Measurements from ENCODE around the gene MTIF3. TPM values are rescaled to one million over a fixed set of nuclear protein-coding genes. Genes with fewer than 3 reads are reported as not detected.

MTIF3 gene
- total RNA-seq, 1 experiment from 2014 or later = 37.1 TPM

DNA sequence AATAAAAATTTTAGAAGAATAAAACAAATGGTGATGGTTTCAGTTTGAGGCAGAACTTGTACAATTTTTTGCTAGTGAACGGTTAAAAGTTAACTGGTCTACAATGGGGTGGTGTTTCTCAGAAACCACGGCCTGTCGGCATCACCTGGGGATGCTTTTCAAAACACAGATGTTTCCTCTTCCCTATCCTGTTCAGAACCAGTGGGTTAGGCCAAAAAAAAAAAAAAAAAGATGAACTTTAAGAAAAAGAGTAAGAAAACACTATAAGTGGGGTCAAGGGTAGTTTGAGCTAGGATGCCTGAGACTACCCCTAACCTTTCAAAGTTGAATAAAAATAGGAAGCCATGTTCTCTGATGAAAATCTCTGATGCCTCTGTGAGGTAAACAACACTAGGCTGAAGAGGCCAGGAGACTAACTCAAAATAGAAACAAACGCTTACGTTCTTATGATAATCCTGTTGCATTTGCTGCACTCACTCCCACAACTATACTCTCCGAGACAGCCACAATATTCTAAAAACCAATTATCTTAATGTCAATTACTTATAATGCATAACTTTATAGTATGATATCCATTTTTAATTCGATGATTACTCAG lies 3.3 kb downstream of the MTIF3 start:
- BruUV-seq (replicated peaks) = no TSS peak
- no peaks in the 10 kb centered on the region for H3K4me1 ChIP-seq (ENCODE audit: insufficient read depth, low read length, poor library complexity, severe bottlenecking)
- ChIA-PET CTCF (no interaction called here), POLR2A (ENCODE audit: low non-redundant PET) (no interaction called here)
- no peaks in the 10 kb centered on the region for H3K36me3 ChIP-seq (ENCODE audit: insufficient read depth, low read length, poor library complexity, severe bottlenecking)
- H3K27ac ChIP-seq (ENCODE audit: low read depth, low read length, poor library complexity, severe bottlenecking) = no peak overlapping the region
- H3K4me3 ChIP-seq (ENCODE audit: low read depth, low read length, poor library complexity, severe bottlenecking) = no peak overlapping the region
- H3K27me3 ChIP-seq (replicated peaks; ENCODE audit: insufficient read depth, low read depth, low read length, poor library complexity) = no peaks in the 10 kb centered on the region
- no peaks in the 10 kb centered on the region for H3K9me3 ChIP-seq (ENCODE audit: low read depth, low read length, poor library complexity, severe bottlenecking)
- no peak for DNase-seq (ENCODE audit: low spot score)
- intact Hi-C loops (cut with micrococcal nuclease; ENCODE audit: unreplicated experiment) = no loop called here
- TF ChIP-seq, protein P1, sequence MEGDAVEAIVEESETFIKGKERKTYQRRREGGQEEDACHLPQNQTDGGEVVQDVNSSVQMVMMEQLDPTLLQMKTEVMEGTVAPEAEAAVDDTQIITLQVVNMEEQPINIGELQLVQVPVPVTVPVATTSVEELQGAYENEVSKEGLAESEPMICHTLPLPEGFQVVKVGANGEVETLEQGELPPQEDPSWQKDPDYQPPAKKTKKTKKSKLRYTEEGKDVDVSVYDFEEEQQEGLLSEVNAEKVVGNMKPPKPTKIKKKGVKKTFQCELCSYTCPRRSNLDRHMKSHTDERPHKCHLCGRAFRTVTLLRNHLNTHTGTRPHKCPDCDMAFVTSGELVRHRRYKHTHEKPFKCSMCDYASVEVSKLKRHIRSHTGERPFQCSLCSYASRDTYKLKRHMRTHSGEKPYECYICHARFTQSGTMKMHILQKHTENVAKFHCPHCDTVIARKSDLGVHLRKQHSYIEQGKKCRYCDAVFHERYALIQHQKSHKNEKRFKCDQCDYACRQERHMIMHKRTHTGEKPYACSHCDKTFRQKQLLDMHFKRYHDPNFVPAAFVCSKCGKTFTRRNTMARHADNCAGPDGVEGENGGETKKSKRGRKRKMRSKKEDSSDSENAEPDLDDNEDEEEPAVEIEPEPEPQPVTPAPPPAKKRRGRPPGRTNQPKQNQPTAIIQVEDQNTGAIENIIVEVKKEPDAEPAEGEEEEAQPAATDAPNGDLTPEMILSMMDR (conservative IDR thresholded peaks at IDR 0.05; ENCODE audit: low read depth, low read length) = no peak
- TF ChIP-seq EZH2 (IDR thresholded peaks at IDR 0.05; ENCODE audit: borderline replicate concordance, low read depth, low read length, poor library complexity, severe bottlenecking) = no peak

DNA sequence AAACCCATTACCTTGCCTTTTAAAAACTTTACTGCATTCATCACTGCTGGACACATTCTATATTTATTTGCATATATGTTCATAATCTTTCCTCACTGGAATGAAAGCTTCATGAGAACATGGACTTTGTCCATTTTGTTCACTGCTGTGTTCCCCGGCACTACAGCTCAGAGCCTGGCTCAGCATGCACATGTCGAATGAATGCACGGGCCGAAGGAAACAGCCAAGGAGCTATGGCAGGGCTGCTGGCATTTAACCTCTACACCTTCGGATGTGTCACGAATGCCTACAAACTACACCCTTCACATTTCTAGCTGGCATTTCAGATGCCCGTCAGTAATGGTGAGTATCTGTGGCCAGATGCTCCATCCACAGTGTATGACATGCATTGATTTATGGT lies 7.6 kb downstream of the MTIF3 start:
- no peak for DNase-seq (ENCODE audit: low spot score)
- Histone ChIP-seq H3K9me3 (ENCODE audit: low read depth, low read length, poor library complexity, severe bottlenecking) (no peaks in the 10 kb centered on the region), H3K4me3 (ENCODE audit: low read depth, low read length, poor library complexity, severe bottlenecking) (no peak overlapping the region), H3K4me1 (ENCODE audit: insufficient read depth, low read length, poor library complexity, severe bottlenecking) (no peaks in the 10 kb centered on the region), H3K27me3 (replicated peaks; ENCODE audit: insufficient read depth, low read depth, low read length, poor library complexity) (no peaks in the 10 kb centered on the region), H3K36me3 (ENCODE audit: insufficient read depth, low read length, poor library complexity, severe bottlenecking) (no peaks in the 10 kb centered on the region), H3K27ac (ENCODE audit: low read depth, low read length, poor library complexity, severe bottlenecking) (no peak overlapping the region)
- TF ChIP-seq EZH2 (IDR thresholded peaks at IDR 0.05; ENCODE audit: borderline replicate concordance, low read depth, low read length, poor library complexity, severe bottlenecking) = no peak
- TF ChIP-seq, protein P1 (conservative IDR thresholded peaks at IDR 0.05; ENCODE audit: low read depth, low read length) = no peak
- CTCF ChIA-PET = no interaction called here
- no TSS peak for BruUV-seq (replicated peaks)
- intact Hi-C loops (cut with micrococcal nuclease; ENCODE audit: unreplicated experiment) = no loop called here
- POLR2A ChIA-PET (ENCODE audit: low non-redundant PET) = no interaction called here

DNA sequence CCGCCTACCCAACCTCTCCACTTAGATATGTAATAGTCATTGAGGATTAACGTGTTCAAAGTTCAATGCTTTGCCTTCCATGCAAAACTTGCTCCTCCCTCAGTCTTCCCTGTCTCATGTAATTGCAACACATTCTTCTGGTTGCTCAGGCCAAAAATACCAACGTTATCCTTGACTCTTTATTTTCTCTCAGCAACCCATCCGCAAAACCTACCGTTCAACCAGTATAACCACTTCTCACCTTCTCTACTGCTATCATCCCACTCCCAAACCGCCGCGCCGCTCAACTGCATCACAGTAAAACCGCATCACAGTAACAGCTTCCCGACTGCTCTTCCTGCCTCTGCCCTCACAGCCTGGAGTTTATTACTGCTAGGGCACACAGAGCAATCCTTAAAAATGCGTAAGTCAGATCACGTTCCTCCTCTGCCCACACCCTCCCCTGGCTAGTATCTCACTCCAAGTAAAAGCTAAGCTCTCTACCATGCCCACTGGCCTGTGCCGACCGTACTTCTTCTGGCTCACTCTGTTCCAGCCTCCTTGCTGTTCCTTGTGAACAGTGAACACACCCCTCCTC lies 8.2 kb downstream of the MTIF3 start:
- Histone ChIP-seq H3K4me3 (ENCODE audit: low read depth, low read length, poor library complexity, severe bottlenecking) (no peak overlapping the region), H3K27me3 (replicated peaks; ENCODE audit: insufficient read depth, low read depth, low read length, poor library complexity) (no peaks in the 10 kb centered on the region), H3K27ac (ENCODE audit: low read depth, low read length, poor library complexity, severe bottlenecking) (no peak overlapping the region), H3K36me3 (ENCODE audit: insufficient read depth, low read length, poor library complexity, severe bottlenecking) (no peaks in the 10 kb centered on the region), H3K4me1 (ENCODE audit: insufficient read depth, low read length, poor library complexity, severe bottlenecking) (no peaks in the 10 kb centered on the region), H3K9me3 (ENCODE audit: low read depth, low read length, poor library complexity, severe bottlenecking) (no peaks in the 10 kb centered on the region)
- no TSS peak for BruUV-seq (replicated peaks)
- no peak for TF ChIP-seq EZH2 (IDR thresholded peaks at IDR 0.05; ENCODE audit: borderline replicate concordance, low read depth, low read length, poor library complexity, severe bottlenecking)
- TF ChIP-seq, protein P1 (conservative IDR thresholded peaks at IDR 0.05; ENCODE audit: low read depth, low read length) = no peak
- CTCF ChIA-PET = no interaction called here
- POLR2A ChIA-PET (ENCODE audit: low non-redundant PET) = no interaction called here
- intact Hi-C loops (cut with micrococcal nuclease; ENCODE audit: unreplicated experiment) = no loop called here
- no peak for DNase-seq (ENCODE audit: low spot score)
